ENCODE data around the gene BTD.
A peak's percentile ranks its signal among the peaks of the same experiment; 100 is the strongest.
"Not testable (repeated sequence)": the region's sequence is repeated elsewhere in the genome, so short reads cannot be mapped to it uniquely, and the experiment has no call there.

The BTD gene

GRCh38 chr3:15601046-15601398 lies 523 bp upstream of the BTD start:
- TF ChIP-seq EZH2phosphoT487 (IDR thresholded peaks at IDR 0.05; ENCODE audit: borderline replicate concordance, low read length) (no peak), CTCF (IDR thresholded peaks at IDR 0.05; ENCODE audit: low read depth, low read length, poor library complexity, severe bottlenecking) (no peak)
- H3K9me3 ChIP-seq (ENCODE audit: control insufficient read depth, insufficient read depth, low read length) = no peaks in the 10 kb centered on the region; the same call in 1 of the 2 replicates
- peaks cover 19% of the 10 kb centered on the region for H3K79me2 ChIP-seq (ENCODE audit: control insufficient read depth, low read length)
- H3K27ac ChIP-seq (ENCODE audit: low read depth, low read length) = peak overlapping the region; percentile 62
- H3K4me1 ChIP-seq (ENCODE audit: control insufficient read depth, low read length) = peaks cover 17% of the 10 kb centered on the region
- H3K4me2 ChIP-seq (ENCODE audit: low read length) = peak overlapping the region; percentile 86
- H3K27me3 ChIP-seq (ENCODE audit: control insufficient read depth, low read length) = no peaks in the 10 kb centered on the region
- no peaks in the 10 kb centered on the region for H3K9me2 ChIP-seq (replicated peaks; ENCODE audit: control insufficient read depth, low read length)
- no peaks in the 10 kb centered on the region for H4K20me1 ChIP-seq (ENCODE audit: control insufficient read depth, insufficient read depth, low read depth, low read length)
- peak overlapping the region; percentile 78 for H3K4me3 ChIP-seq (ENCODE audit: low read length)
- H3K36me3 ChIP-seq (ENCODE audit: control insufficient read depth, low read length) = peaks cover 26% of the 10 kb centered on the region
- H3F3A ChIP-seq (ENCODE audit: control insufficient read depth, insufficient read depth) = peaks cover 7% of the 10 kb centered on the region

- no peaks in the 10 kb centered on the region for H3K9me2 ChIP-seq (replicated peaks; ENCODE audit: control insufficient read depth, low read length)
- H3K27me3 ChIP-seq (ENCODE audit: control insufficient read depth, low read length) = no peaks in the 10 kb centered on the region
- H3K27ac ChIP-seq (ENCODE audit: low read depth, low read length) = peak overlapping the region; percentile 62
- no peaks in the 10 kb centered on the region; the same call in 1 of the 2 replicates for H3F3A ChIP-seq (ENCODE audit: control insufficient read depth, insufficient read depth)
- peak overlapping the region; percentile 86 for H3K4me2 ChIP-seq (ENCODE audit: low read length)
- H3K4me3 ChIP-seq (ENCODE audit: low read length) = peak overlapping the region; percentile 78
- peaks cover 17% of the 10 kb centered on the region for H3K36me3 ChIP-seq (ENCODE audit: control insufficient read depth, low read length)
- no peaks in the 10 kb centered on the region; the same call in 1 of the 2 replicates for H3K9me3 ChIP-seq (ENCODE audit: control insufficient read depth, insufficient read depth, low read length)
- H3K79me2 ChIP-seq (ENCODE audit: control insufficient read depth, low read length) = peaks cover 19% of the 10 kb centered on the region
- H4K20me1 ChIP-seq (ENCODE audit: control insufficient read depth, insufficient read depth, low read depth, low read length) = no peaks in the 10 kb centered on the region
- peaks cover 17% of the 10 kb centered on the region for H3K4me1 ChIP-seq (ENCODE audit: control insufficient read depth, low read length)
- no peak for TF ChIP-seq CTCF (IDR thresholded peaks at IDR 0.05; ENCODE audit: low read depth, low read length, poor library complexity, severe bottlenecking)
- no peak for TF ChIP-seq EZH2phosphoT487 (IDR thresholded peaks at IDR 0.05; ENCODE audit: borderline replicate concordance, low read length)
Measured at GRCh38 chr3:15602146-15602536, 596 bp downstream of the BTD start.

GRCh38 chr3:15602816-15603215 lies 1.3 kb downstream of the BTD start:
- peaks cover 14% of the 10 kb centered on the region for H3K36me3 ChIP-seq (ENCODE audit: control insufficient read depth, low read length)
- H3K4me1 ChIP-seq (ENCODE audit: control insufficient read depth, low read length) = peaks cover 17% of the 10 kb centered on the region
- H3K4me2 ChIP-seq (ENCODE audit: low read length) = peak overlapping the region; percentile 86
- not testable (repeated sequence) for H3K9me3 ChIP-seq (ENCODE audit: control insufficient read depth, insufficient read depth, low read length); H3K9me2 ChIP-seq (replicated peaks; ENCODE audit: control insufficient read depth, low read length); H3K27me3 ChIP-seq (ENCODE audit: control insufficient read depth, low read length); H3K27ac ChIP-seq (ENCODE audit: low read depth, low read length); H3F3A ChIP-seq (ENCODE audit: control insufficient read depth, insufficient read depth); H4K20me1 ChIP-seq (ENCODE audit: control insufficient read depth, insufficient read depth, low read depth, low read length)
- peaks cover 19% of the 10 kb centered on the region for H3K79me2 ChIP-seq (ENCODE audit: control insufficient read depth, low read length)
- H3K4me3 ChIP-seq (ENCODE audit: low read length) = peak overlapping the region; percentile 78

- H3K27me3 ChIP-seq (ENCODE audit: control insufficient read depth, low read length); H3K9me3 ChIP-seq (ENCODE audit: control insufficient read depth, insufficient read depth, low read length); H3K4me3 ChIP-seq (ENCODE audit: low read length); H3K27ac ChIP-seq (ENCODE audit: low read depth, low read length); H3K36me3 ChIP-seq (ENCODE audit: control insufficient read depth, low read length); H3K4me2 ChIP-seq (ENCODE audit: low read length); H3F3A ChIP-seq (ENCODE audit: control insufficient read depth, insufficient read depth); H4K20me1 ChIP-seq (ENCODE audit: control insufficient read depth, insufficient read depth, low read depth, low read length); H3K9me2 ChIP-seq (replicated peaks; ENCODE audit: control insufficient read depth, low read length): not testable (repeated sequence)
- peaks cover 17% of the 10 kb centered on the region for H3K4me1 ChIP-seq (ENCODE audit: control insufficient read depth, low read length)
- H3K79me2 ChIP-seq (ENCODE audit: control insufficient read depth, low read length) = peaks cover 19% of the 10 kb centered on the region
Measured at GRCh38 chr3:15604584-15604983, 3.0 kb downstream of the BTD start.

Data from DOHH2 (cell line).